ENCODE results near the gene DBT.
"Not testable (repeated sequence)": the region's sequence is repeated elsewhere in the genome, so short reads cannot be mapped to it uniquely, and the experiment has no call there.

Gene DBT

GRCh38 chr1:100222428-100222827 is 27.2 kb downstream of the DBT start:
- Histone ChIP-seq H3K9me3 (ENCODE audit: control insufficient read depth, low read length) (no peaks in the 10 kb centered on the region), H3K4me1 (ENCODE audit: control insufficient read depth, insufficient read depth, low read length) (no peaks in the 10 kb centered on the region), H3K36me3 (ENCODE audit: control insufficient read depth, insufficient read depth, low read length, severe bottlenecking) (peaks cover 19% of the 10 kb centered on the region), H3K4me3 (ENCODE audit: low read length) (no peak overlapping the region), H3K27me3 (replicated peaks; ENCODE audit: control insufficient read depth, insufficient read depth, low read length) (no peaks in the 10 kb centered on the region), H3K9ac (ENCODE audit: low read length) (no peak overlapping the region)
- no peak for DNase-seq (ENCODE audit: low read depth)

DNA sequence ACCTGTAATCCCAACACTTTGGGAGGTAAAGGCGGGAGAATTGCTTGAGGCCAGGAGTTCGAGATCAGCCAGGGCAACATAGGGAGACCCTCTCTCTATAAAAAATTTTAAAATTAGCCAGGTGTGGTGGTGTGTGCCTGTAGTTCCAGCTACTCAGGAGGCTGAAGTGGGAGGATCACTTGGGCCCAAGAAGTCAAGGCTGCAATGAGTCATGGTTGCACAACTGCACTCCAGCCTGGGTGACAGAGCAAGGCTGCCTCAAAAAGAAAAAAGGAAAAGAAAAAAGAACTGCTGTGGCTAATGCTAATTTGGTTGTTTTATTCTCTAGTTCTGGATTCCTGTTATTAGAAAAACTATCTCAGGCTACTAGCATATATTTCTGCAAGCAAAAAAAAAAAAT is 29.8 kb downstream of the DBT start:
- Histone ChIP-seq H3K27me3 (replicated peaks; ENCODE audit: control insufficient read depth, insufficient read depth, low read length) (no peaks in the 10 kb centered on the region), H3K4me1 (ENCODE audit: control insufficient read depth, insufficient read depth, low read length) (no peaks in the 10 kb centered on the region), H3K9ac (ENCODE audit: low read length) (no peak overlapping the region), H3K4me3 (ENCODE audit: low read length) (no peak overlapping the region), H3K36me3 (ENCODE audit: control insufficient read depth, insufficient read depth, low read length, severe bottlenecking) (peaks cover 32% of the 10 kb centered on the region), H3K9me3 (ENCODE audit: control insufficient read depth, low read length) (no peaks in the 10 kb centered on the region)
- peak; percentile 9 for DNase-seq (ENCODE audit: low read depth)

DNA sequence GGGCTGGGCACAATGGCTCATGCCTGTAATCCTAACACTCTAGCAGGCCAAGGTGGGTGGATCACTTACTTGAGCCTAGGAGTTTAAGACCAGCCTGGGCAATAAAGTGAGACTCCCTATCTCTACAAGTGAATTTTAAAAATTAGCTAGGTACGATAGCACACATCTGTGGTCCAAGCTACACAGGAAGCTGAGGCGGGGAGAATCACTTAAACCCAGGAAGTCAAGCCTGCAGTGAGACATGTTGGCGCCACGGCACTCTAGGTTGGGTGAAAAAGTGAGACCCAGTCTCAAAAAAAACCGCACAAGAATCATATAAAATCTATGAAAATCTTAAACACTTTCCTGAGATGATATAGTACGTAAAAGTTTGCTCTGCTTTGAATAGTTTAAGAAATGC is 30.2 kb downstream of the DBT start:
- no peak overlapping the region for H3K4me3 ChIP-seq (ENCODE audit: low read length)
- no peaks in the 10 kb centered on the region for H3K9me3 ChIP-seq (ENCODE audit: control insufficient read depth, low read length)
- no peaks in the 10 kb centered on the region for H3K4me1 ChIP-seq (ENCODE audit: control insufficient read depth, insufficient read depth, low read length)
- no peak overlapping the region for H3K9ac ChIP-seq (ENCODE audit: low read length)
- DNase-seq (ENCODE audit: low read depth): no peak
- H3K36me3 ChIP-seq (ENCODE audit: control insufficient read depth, insufficient read depth, low read length, severe bottlenecking): peaks cover 37% of the 10 kb centered on the region
- H3K27me3 ChIP-seq (replicated peaks; ENCODE audit: control insufficient read depth, insufficient read depth, low read length): no peaks in the 10 kb centered on the region

GRCh38 chr1:100217834-100218233 is 31.8 kb downstream of the DBT start:
- DNase-seq (ENCODE audit: low read depth): no peak
- Histone ChIP-seq H3K27me3 (replicated peaks; ENCODE audit: control insufficient read depth, insufficient read depth, low read length) (no peaks in the 10 kb centered on the region), H3K4me3 (ENCODE audit: low read length) (no peak overlapping the region), H3K9me3 (ENCODE audit: control insufficient read depth, low read length) (no peaks in the 10 kb centered on the region), H3K4me1 (ENCODE audit: control insufficient read depth, insufficient read depth, low read length) (no peaks in the 10 kb centered on the region), H3K9ac (ENCODE audit: low read length) (no peak overlapping the region), H3K36me3 (ENCODE audit: control insufficient read depth, insufficient read depth, low read length, severe bottlenecking) (peaks cover 53% of the 10 kb centered on the region)

DNA sequence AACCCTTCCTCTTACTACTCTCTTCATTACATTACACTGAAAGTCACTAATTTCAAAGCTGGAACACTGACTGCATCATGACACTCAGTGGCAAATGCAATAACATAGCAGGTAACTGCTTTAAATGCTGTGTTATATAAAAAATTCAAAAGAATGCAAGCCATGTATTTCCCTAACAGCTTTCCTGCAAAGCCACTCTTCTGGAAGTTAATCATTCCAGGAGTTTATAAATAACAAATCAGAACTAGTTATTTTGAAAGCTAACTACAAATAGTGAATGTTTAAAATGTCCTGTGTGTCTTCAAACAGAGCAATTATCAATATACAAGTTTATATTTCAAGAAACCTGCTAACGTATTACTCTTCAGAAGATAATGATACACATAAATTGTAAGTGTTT is 34.5 kb downstream of the DBT start:
- Histone ChIP-seq H3K9ac (ENCODE audit: low read length) (no peak overlapping the region), H3K36me3 (ENCODE audit: control insufficient read depth, insufficient read depth, low read length, severe bottlenecking) (peaks cover 78% of the 10 kb centered on the region), H3K9me3 (ENCODE audit: control insufficient read depth, low read length) (no peaks in the 10 kb centered on the region), H3K4me3 (ENCODE audit: low read length) (no peak overlapping the region), H3K27me3 (replicated peaks; ENCODE audit: control insufficient read depth, insufficient read depth, low read length) (no peaks in the 10 kb centered on the region), H3K4me1 (ENCODE audit: control insufficient read depth, insufficient read depth, low read length) (no peaks in the 10 kb centered on the region)
- no peak for DNase-seq (ENCODE audit: low read depth)

- H3K4me3 ChIP-seq (ENCODE audit: low read length): no peak overlapping the region
- H3K4me1 ChIP-seq (ENCODE audit: control insufficient read depth, insufficient read depth, low read length): no peaks in the 10 kb centered on the region
- H3K27me3 ChIP-seq (replicated peaks; ENCODE audit: control insufficient read depth, insufficient read depth, low read length): no peaks in the 10 kb centered on the region
- H3K9me3 ChIP-seq (ENCODE audit: control insufficient read depth, low read length): no peaks in the 10 kb centered on the region
- H3K36me3 ChIP-seq (ENCODE audit: control insufficient read depth, insufficient read depth, low read length, severe bottlenecking): peaks cover 89% of the 10 kb centered on the region
- DNase-seq (ENCODE audit: low read depth): no peak
- no peak overlapping the region for H3K9ac ChIP-seq (ENCODE audit: low read length)
These were observed 36.5 kb downstream of the DBT start for GRCh38 chr1:100213141-100213540.

DNA sequence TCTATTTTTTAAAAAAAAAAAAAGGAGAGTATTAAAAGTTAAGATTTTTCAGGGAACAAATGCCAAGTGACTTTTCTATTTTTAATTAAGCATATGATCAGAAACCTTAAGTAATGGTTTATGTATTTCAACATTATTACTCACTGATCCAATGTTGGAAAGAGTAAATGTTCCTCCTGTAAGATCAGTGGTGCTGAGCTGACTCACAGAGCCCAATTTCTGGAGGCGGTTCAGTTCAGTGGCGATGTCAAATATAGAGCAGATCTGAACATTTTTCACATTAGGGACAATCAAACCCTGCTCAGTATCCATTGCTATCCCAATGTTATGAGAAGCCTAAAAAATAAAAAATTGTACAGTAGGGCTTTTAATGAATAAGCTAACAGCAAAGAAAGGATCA is 43.3 kb downstream of the DBT start:
- peaks cover 61% of the 10 kb centered on the region for H3K36me3 ChIP-seq (ENCODE audit: control insufficient read depth, insufficient read depth, low read length, severe bottlenecking)
- DNase-seq (ENCODE audit: low read depth): no peak
- H3K9me3 ChIP-seq (ENCODE audit: control insufficient read depth, low read length): no peaks in the 10 kb centered on the region
- no peak overlapping the region for H3K4me3 ChIP-seq (ENCODE audit: low read length)
- no peak overlapping the region for H3K9ac ChIP-seq (ENCODE audit: low read length)
- H3K4me1 ChIP-seq (ENCODE audit: control insufficient read depth, insufficient read depth, low read length): no peaks in the 10 kb centered on the region
- no peaks in the 10 kb centered on the region for H3K27me3 ChIP-seq (replicated peaks; ENCODE audit: control insufficient read depth, insufficient read depth, low read length)

DNA sequence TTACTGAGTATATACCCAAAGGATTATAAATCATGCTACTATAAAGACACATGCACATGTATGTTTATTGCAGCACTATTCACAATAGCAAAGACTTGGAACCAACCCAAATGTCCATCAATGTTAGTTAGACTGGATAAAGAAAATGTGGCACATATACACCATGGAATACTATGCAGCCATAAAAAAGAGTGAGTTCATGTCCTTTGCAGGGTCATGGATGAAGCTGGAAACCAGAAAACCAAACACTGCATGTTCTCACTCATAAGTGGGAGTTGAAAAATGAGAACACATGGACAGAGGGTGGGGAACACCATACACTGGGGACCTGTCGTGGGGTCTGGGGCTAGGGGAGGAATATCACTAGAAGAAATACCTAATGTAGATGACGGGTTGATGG is 44.0 kb downstream of the DBT start:
- not testable (repeated sequence) for DNase-seq (ENCODE audit: low read depth); H3K4me3 ChIP-seq (ENCODE audit: low read length); H3K27me3 ChIP-seq (replicated peaks; ENCODE audit: control insufficient read depth, insufficient read depth, low read length); H3K9ac ChIP-seq (ENCODE audit: low read length); H3K4me1 ChIP-seq (ENCODE audit: control insufficient read depth, insufficient read depth, low read length); H3K9me3 ChIP-seq (ENCODE audit: control insufficient read depth, low read length)
- H3K36me3 ChIP-seq (ENCODE audit: control insufficient read depth, insufficient read depth, low read length, severe bottlenecking): peaks cover 57% of the 10 kb centered on the region

- not testable (repeated sequence) for H3K4me1 ChIP-seq (ENCODE audit: control insufficient read depth, insufficient read depth, low read length); H3K4me3 ChIP-seq (ENCODE audit: low read length); DNase-seq (ENCODE audit: low read depth); H3K27me3 ChIP-seq (replicated peaks; ENCODE audit: control insufficient read depth, insufficient read depth, low read length); H3K9me3 ChIP-seq (ENCODE audit: control insufficient read depth, low read length); H3K9ac ChIP-seq (ENCODE audit: low read length)
- H3K36me3 ChIP-seq (ENCODE audit: control insufficient read depth, insufficient read depth, low read length, severe bottlenecking): peaks cover 58% of the 10 kb centered on the region
These were observed 44.5 kb downstream of the DBT start for GRCh38 chr1:100205103-100205502.

DNA sequence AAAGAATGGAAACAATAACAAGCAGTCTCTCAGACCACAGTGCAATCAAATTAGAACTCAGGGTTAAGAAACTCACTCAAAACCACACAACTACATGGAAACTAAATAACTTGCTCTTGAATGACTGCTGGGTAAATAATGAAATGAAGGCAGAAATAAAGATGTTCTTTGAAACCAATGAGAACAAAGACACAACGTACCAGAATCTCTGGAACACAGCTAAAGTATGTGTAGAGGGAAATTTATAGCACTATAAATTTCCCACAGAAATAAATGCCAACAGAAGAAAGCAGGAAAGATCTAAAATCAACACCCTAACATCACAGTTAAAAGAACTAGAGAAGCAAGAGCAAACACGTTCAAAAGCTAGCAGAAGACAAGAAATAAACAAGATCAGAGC is 46.9 kb downstream of the DBT start:
- H3K4me3 ChIP-seq (ENCODE audit: low read length); DNase-seq (ENCODE audit: low read depth): not testable (repeated sequence)

GRCh38 chr1:100200060-100200459 is 49.6 kb downstream of the DBT start:
- peaks cover 49% of the 10 kb centered on the region for H3K36me3 ChIP-seq (ENCODE audit: control insufficient read depth, insufficient read depth, low read length, severe bottlenecking)
- H3K9me3 ChIP-seq (ENCODE audit: control insufficient read depth, low read length); H3K4me1 ChIP-seq (ENCODE audit: control insufficient read depth, insufficient read depth, low read length); H3K4me3 ChIP-seq (ENCODE audit: low read length); H3K27me3 ChIP-seq (replicated peaks; ENCODE audit: control insufficient read depth, insufficient read depth, low read length); H3K9ac ChIP-seq (ENCODE audit: low read length); DNase-seq (ENCODE audit: low read depth): not testable (repeated sequence)

More for the DNA sequence above, 46.9 kb downstream of the DBT start:
- not testable (repeated sequence) for H3K9ac ChIP-seq (ENCODE audit: low read length); H3K4me1 ChIP-seq (ENCODE audit: control insufficient read depth, insufficient read depth, low read length); H3K27me3 ChIP-seq (replicated peaks; ENCODE audit: control insufficient read depth, insufficient read depth, low read length); H3K9me3 ChIP-seq (ENCODE audit: control insufficient read depth, low read length)
- peaks cover 60% of the 10 kb centered on the region for H3K36me3 ChIP-seq (ENCODE audit: control insufficient read depth, insufficient read depth, low read length, severe bottlenecking)

GRCh38 chr1:100198596-100198995 is 51.0 kb downstream of the DBT start:
- Histone ChIP-seq H3K9ac (ENCODE audit: low read length) (no peak overlapping the region), H3K4me3 (ENCODE audit: low read length) (no peak overlapping the region), H3K36me3 (ENCODE audit: control insufficient read depth, insufficient read depth, low read length, severe bottlenecking) (peaks cover 49% of the 10 kb centered on the region), H3K4me1 (ENCODE audit: control insufficient read depth, insufficient read depth, low read length) (no peaks in the 10 kb centered on the region), H3K9me3 (ENCODE audit: control insufficient read depth, low read length) (no peaks in the 10 kb centered on the region), H3K27me3 (replicated peaks; ENCODE audit: control insufficient read depth, insufficient read depth, low read length) (no peaks in the 10 kb centered on the region)
- DNase-seq (ENCODE audit: low read depth): no peak

All from adipocyte (in vitro differentiated cells).